Neural progenitor cell (in vitro differentiated cells): ENCODE results near the gene GPR141. TPM values are rescaled to one million over a fixed set of nuclear protein-coding genes. Genes with fewer than 3 reads are reported as not detected.

Source experiments
- DNase-seq: peaks from one replicate; pipeline ENCODE4 v3.0.0-alpha.2; 2016; ENCODE audit warnings: low spot score
- H2AFZ ChIP-seq: fragments of 200-600 bp; sonication (generic); replicated peaks from 2 replicates; pipeline ENCODE4 v1.6.1; 2016; ENCODE audit warnings: antibody characterized with exemption
- H3F3A ChIP-seq: fragments of 200-600 bp; sonication (generic); 2 replicates; pipeline ENCODE4 v1.6.1; 2016; ENCODE audit warnings: antibody characterized with exemption, low read depth
- H3K27ac ChIP-seq: fragments of 200-600 bp; sonication (generic); 2 replicates; pipeline ENCODE4 v1.5.1; 2016; ENCODE audit warnings: mild to moderate bottlenecking
- H3K27me3 ChIP-seq: fragments of 200-600 bp; sonication (generic); 2 replicates; pipeline ENCODE4 v1.6.1; 2016; ENCODE audit warnings: mild to moderate bottlenecking, moderate library complexity
- H3K36me3 ChIP-seq: fragments of 200-600 bp; sonication (generic); 2 replicates; pipeline ENCODE4 v1.5.1; 2016
- H3K4me1 ChIP-seq: fragments of 200-600 bp; sonication (generic); 2 replicates; pipeline ENCODE4 v1.6.1; 2016; ENCODE audit warnings: mixed run types
- H3K4me2 ChIP-seq: fragments of 200-600 bp; sonication (generic); 2 replicates; pipeline ENCODE4 v1.6.1; 2016
- H3K4me3 ChIP-seq: fragments of 200-600 bp; sonication (generic); 2 replicates; pipeline ENCODE4 v1.5.1; 2016
- H3K79me2 ChIP-seq: fragments of 200-600 bp; sonication (generic); 2 replicates; pipeline ENCODE4 v1.6.1; 2016; ENCODE audit warnings: low read depth
- H3K9ac ChIP-seq: fragments of 200-600 bp; sonication (generic); 2 replicates; pipeline ENCODE4 v1.6.1; 2016
- H3K9me3 ChIP-seq: fragments of 200-600 bp; sonication (generic); 2 replicates; pipeline ENCODE4 v1.5.1; 2016; ENCODE audit warnings: low read depth
- H4K20me1 ChIP-seq: fragments of 200-600 bp; sonication (generic); 2 replicates; pipeline ENCODE4 v1.6.1; 2016; ENCODE audit warnings: low read depth
- H3K27ac Mint-ChIP-seq: 3 replicates; pipeline ENCODE4 v1.8.0; 2021; ENCODE audit warnings: mixed read lengths
- H3K27me3 Mint-ChIP-seq: 2 replicates; pipeline ENCODE4 v1.8.0; 2022; ENCODE audit warnings: low read depth, mild to moderate bottlenecking, inconsistent platforms, moderate library complexity, mixed read lengths; ENCODE audit not compliant: insufficient read depth
- H3K36me3 Mint-ChIP-seq: 3 replicates; pipeline ENCODE4 v1.8.0; 2021; ENCODE audit warnings: mixed read lengths
- H3K4me1 Mint-ChIP-seq: 3 replicates; pipeline ENCODE4 v1.8.0; 2021; ENCODE audit warnings: mixed read lengths
- H3K4me3 Mint-ChIP-seq: 3 replicates; pipeline ENCODE4 v1.8.0; 2021; ENCODE audit warnings: mild to moderate bottlenecking, moderate library complexity, mixed read lengths
- H3K9me3 Mint-ChIP-seq: 3 replicates; pipeline ENCODE4 v1.8.0; 2020; ENCODE audit warnings: mixed read lengths
- CTCF ChIP-seq: fragments of 200-600 bp; sonication (generic); IDR thresholded peaks from 2 replicates; pipeline ENCODE4 v1.5.1; 2017; ENCODE audit warnings: antibody characterized with exemption, mild to moderate bottlenecking
- EZH2 ChIP-seq: fragments of 200-600 bp; sonication (generic); IDR thresholded peaks from 2 replicates; pipeline ENCODE4 v1.6.1; 2017; ENCODE audit warnings: antibody characterized with exemption, mild to moderate bottlenecking, moderate library complexity
- EZH2phosphoT487 ChIP-seq: fragments of 200-600 bp; sonication (generic); IDR thresholded peaks from 2 replicates; pipeline ENCODE4 v1.6.1; 2017; ENCODE audit warnings: antibody characterized with exemption
- total RNA-seq: library from RNA; depleted of rRNA; stranded (reverse); fragments of >200 nt; gene quantifications from 2 replicates; pipeline ENCODE4 v1.2.3, GENCODE V29; 2015; ENCODE audit warnings: low replicate concordance

GPR141 gene
- total RNA-seq, 1 donor from 2014 or later = 2.6 TPM

GRCh38 chr7:37729181-37729580, 45.6 kb downstream of the GPR141 start:
- Mint-ChIP-seq H3K9me3 (no peaks in the 10 kb centered on the region), H3K4me3 (no peak overlapping the region), H3K36me3 (no peaks in the 10 kb centered on the region), H3K4me1 (no peaks in the 10 kb centered on the region), H3K27ac (no peak overlapping the region), H3K27me3 (no peaks in the 10 kb centered on the region)
- no peaks in the 10 kb centered on the region for H4K20me1 ChIP-seq
- no peak overlapping the region for H3K27ac ChIP-seq
- H3K79me2 ChIP-seq = no peaks in the 10 kb centered on the region
- no peaks in the 10 kb centered on the region for H3F3A ChIP-seq
- no peaks in the 10 kb centered on the region for H3K9me3 ChIP-seq
- no peak overlapping the region for H3K4me2 ChIP-seq
- H3K9ac ChIP-seq = no peak overlapping the region
- no peak overlapping the region for H3K4me3 ChIP-seq
- DNase-seq = no peak
- H2AFZ ChIP-seq = no peak overlapping the region
- no peaks in the 10 kb centered on the region for H3K27me3 ChIP-seq
- H3K36me3 ChIP-seq = no peaks in the 10 kb centered on the region
- TF ChIP-seq EZH2 = no peak
- TF ChIP-seq EZH2phosphoT487 = no peak
- no peak for TF ChIP-seq CTCF
- H3K4me1 ChIP-seq = no peaks in the 10 kb centered on the region

GRCh38 chr7:37730501-37730900, 46.9 kb downstream of the GPR141 start:
- Mint-ChIP-seq H3K27me3 (no peaks in the 10 kb centered on the region), H3K4me3 (no peak overlapping the region), H3K9me3 (no peaks in the 10 kb centered on the region), H3K4me1 (no peaks in the 10 kb centered on the region), H3K36me3 (no peaks in the 10 kb centered on the region), H3K27ac (no peak overlapping the region)
- Histone ChIP-seq H4K20me1 (no peaks in the 10 kb centered on the region), H3F3A (no peaks in the 10 kb centered on the region), H3K9me3 (no peaks in the 10 kb centered on the region), H3K4me1 (no peaks in the 10 kb centered on the region), H3K36me3 (no peaks in the 10 kb centered on the region), H3K27ac (no peak overlapping the region), H3K4me3 (no peak overlapping the region), H2AFZ (no peak overlapping the region), H3K79me2 (no peaks in the 10 kb centered on the region), H3K4me2 (no peak overlapping the region), H3K27me3 (no peaks in the 10 kb centered on the region), H3K9ac (no peak overlapping the region)
- TF ChIP-seq CTCF (no peak), EZH2phosphoT487 (no peak), EZH2 (no peak)
- DNase-seq = no peak

GRCh38 chr7:37732253-37732652, 48.7 kb downstream of the GPR141 start:
- Mint-ChIP-seq H3K9me3 (no peaks in the 10 kb centered on the region), H3K4me3 (no peak overlapping the region), H3K27me3 (no peaks in the 10 kb centered on the region), H3K27ac (no peak overlapping the region), H3K4me1 (no peaks in the 10 kb centered on the region), H3K36me3 (no peaks in the 10 kb centered on the region)
- Histone ChIP-seq H3F3A (no peaks in the 10 kb centered on the region), H3K36me3 (no peaks in the 10 kb centered on the region), H3K4me2 (no peak overlapping the region), H3K9ac (no peak overlapping the region), H3K27ac (no peak overlapping the region), H3K79me2 (no peaks in the 10 kb centered on the region), H3K4me3 (no peak overlapping the region), H2AFZ (no peak overlapping the region), H3K4me1 (no peaks in the 10 kb centered on the region), H3K27me3 (no peaks in the 10 kb centered on the region), H3K9me3 (no peaks in the 10 kb centered on the region), H4K20me1 (no peaks in the 10 kb centered on the region)
- peak; percentile 67 for DNase-seq
- no peak for TF ChIP-seq EZH2
- TF ChIP-seq CTCF = peak; percentile 85

- Histone ChIP-seq H3K27ac (no peak overlapping the region), H3K36me3 (no peaks in the 10 kb centered on the region)
Measured at GRCh38 chr7:37732888-37733287, 49.3 kb downstream of the GPR141 start.

More at GRCh38 chr7:37732888-37733287, 49.3 kb downstream of the GPR141 start:
- DNase-seq = no peak
- H3K9me3 Mint-ChIP-seq = no peaks in the 10 kb centered on the region
- no peak for TF ChIP-seq CTCF
- no peak for TF ChIP-seq EZH2
- TF ChIP-seq EZH2phosphoT487 = no peak
- Histone ChIP-seq H3K9me3 (no peaks in the 10 kb centered on the region), H3K9ac (no peak overlapping the region), H3K4me3 (no peak overlapping the region), H2AFZ (no peak overlapping the region), H3F3A (no peaks in the 10 kb centered on the region), H3K4me1 (no peaks in the 10 kb centered on the region), H3K27me3 (no peaks in the 10 kb centered on the region), H3K79me2 (no peaks in the 10 kb centered on the region), H3K4me2 (no peak overlapping the region), H4K20me1 (no peaks in the 10 kb centered on the region)
- H3K27ac Mint-ChIP-seq = no peak overlapping the region
- no peaks in the 10 kb centered on the region for H3K27me3 Mint-ChIP-seq
- no peak overlapping the region for H3K4me3 Mint-ChIP-seq
- no peaks in the 10 kb centered on the region for H3K36me3 Mint-ChIP-seq
- no peaks in the 10 kb centered on the region for H3K4me1 Mint-ChIP-seq
